NCI-H1417 treated with DMSO at 0.1 percent for 48 hours (cell line): ENCODE results near the gene SASH3.

Source experiments
- DNase-seq: peaks from one replicate; lab custom pipeline; 2025; lab: John Stamatoyannopoulos, UW

SASH3 gene

DNA sequence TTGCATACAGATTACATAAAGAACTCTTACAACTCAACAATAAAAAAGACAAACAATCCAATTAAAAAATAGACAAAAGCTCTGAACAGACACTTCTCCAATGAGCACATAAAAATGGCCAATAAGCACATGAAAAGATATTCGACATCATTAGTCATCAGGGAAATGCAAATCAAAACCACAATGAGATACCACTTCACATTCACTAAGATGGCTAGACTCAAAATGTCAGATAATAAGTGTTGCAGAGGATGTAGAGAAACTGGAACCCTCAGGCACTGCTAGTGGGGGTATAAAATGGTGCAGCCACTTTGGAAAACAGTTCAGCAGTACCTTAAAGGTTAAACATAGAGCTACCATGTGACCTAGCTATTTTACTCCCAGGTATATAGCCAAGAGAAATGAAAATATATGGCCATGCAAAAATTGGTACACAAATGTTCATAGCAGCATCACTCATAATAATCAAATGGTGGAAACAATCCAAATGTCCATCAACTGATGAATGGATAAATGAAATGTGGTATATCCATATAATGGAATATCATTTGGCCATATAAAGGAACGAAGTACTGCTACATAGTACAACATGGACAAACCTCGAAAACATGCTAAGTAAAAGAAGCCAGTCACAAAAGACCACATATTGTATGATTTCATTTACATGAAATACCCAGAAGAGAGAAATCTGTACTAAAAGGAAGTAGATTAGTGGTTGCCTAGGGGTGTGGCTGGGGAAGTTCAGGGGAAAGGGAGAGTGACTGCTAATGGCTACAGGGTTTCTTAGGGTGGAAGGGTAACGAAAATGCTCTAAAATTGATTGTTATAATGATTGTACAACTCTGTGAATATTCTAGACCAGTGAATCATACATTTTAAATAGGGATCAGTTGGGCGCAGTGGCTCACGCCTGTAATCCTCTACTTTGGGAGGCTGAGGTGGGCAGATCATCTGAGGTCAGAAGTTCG is 29.4 kb downstream of the SASH3 start:
- DNase-seq: no peak

DNA sequence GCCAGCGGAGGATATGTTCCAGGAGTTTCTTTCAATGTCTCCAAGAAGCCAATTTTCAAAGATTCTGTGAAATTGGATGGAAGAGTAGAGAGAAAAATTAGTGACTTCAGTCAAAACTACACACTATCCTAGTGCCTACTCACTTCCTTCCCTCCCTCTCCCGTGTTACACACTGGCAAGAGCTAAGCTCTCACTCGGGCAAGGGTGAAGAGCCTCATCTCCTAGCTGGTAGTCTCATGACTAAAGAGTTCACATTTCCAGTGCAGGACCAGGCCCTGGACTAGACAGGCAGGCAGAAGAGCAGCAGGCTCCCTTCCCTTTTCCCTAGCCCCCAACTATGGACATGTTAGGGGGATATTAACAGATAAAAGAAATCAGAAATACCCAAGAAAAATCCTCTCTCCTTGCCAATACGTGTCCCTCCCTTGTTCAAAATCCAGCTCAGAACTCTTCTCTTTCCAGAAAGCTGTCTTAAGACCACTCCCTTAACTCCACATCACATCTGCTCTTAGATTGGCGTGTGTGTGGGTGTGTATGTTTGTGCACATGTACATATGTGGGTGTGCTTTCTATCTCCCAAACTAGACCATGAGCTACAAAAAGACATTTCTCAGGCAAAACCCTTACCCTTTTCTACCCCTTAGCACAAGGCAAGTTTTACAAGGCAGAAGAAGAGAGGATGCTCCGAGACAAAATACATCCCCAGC is 34.1 kb downstream of the SASH3 start:
- no peak for DNase-seq

GRCh38 chrX:129818123-129818522 is 38.4 kb downstream of the SASH3 start:
- DNase-seq: no peak

DNA sequence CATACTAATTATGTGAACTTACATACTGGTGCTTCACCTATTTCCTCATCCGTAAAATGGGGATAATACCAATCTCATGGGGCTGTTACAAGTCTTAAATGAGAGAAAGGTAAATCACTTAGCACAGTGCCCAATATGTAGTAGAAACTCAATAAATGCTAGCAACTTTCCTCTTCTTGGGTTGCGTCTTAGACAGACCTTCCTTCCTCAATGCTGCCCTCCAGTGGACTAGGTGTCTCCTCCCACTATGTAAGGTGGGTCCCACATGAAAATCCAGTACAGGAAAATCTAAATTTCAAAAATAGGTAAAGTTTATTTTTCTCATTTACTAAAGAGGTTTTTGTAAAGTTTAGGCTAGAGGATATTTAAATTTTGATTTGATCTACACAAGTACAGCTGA is 43.4 kb downstream of the SASH3 start:
- DNase-seq: no peak

GRCh38 chrX:129823522-129823921 is 43.8 kb downstream of the SASH3 start:
- DNase-seq: no peak

- DNase-seq: no peak
Measured at GRCh38 chrX:129824620-129825019, 44.9 kb downstream of the SASH3 start.

GRCh38 chrX:129825746-129826505 is 46.2 kb downstream of the SASH3 start:
- DNase-seq: no peak

- no peak for DNase-seq
Measured at GRCh38 chrX:129830494-129830893, 50.7 kb downstream of the SASH3 start.

DNA sequence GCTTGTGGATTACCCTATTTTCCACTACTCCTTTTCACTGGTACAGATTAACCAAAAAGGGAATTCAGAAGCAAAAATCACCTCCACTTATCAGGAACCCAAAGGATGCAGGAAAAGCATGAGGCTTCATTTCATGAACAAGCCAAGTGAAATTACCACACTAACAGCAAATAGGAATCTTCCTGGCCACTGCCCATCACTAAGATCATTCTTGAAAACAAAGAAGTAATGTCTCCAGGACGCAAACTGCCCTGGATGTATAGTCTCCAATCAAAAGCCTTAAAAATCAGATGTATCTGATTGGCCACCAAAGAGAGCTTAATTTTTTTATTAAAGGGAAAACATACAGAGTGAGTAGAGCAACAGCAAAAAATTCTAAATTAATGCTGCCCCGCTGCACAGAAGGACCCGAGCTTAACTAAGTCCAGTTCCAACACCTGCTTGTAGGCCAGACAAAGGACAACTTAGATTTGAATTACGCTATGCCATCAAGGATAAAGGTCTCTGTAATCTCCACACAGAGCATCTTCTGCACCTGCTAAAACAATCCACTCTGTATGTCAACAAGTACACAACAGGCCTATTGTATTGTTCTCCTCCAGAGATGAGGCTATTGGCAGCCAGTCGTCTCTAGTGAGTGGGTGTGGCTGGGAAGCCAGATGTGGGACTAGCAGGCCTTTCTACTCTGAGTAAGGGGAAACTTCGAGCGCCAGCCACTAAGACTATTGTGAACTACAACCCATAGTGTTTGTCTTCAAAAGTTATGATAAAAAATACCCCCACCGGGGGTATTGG is 51.5 kb downstream of the SASH3 start:
- no peak for DNase-seq

DNA sequence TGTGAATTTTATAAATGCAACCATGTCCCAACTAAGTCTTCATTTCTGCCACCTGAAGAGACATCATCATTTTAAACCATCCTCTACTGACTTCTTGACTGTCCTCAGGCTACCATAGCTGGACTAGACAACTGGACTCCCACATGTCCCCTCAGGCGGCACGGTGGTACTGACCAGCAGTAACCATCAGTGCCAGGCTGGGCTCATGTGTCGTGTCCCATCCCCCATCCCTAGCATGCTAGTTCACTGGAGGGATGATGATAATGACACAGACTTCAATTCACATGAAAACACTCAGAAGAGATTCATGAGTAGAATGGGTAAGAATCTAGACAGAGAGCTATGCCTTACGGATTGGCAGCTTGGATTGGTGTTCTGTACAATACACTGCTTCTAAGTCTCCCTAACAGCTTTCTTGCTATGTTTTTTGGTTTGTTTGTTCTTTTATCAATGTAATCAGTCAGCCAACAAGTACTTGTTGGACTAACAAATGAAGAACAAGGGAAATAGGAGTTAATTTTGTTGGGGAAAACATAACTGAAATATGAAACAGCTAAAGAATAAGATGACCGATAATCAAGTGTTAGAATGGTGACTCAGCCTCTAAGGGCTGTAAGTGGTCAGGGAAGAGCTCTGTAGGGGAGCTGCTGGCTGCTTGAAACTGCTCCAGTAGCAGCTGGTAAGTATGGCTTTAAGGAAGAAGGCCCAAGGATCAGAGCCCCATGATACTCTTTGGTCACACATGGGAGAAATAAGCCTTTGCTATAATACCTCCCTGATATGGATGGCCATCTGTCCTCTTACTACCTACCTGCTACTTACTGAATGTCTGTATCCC is 53.6 kb downstream of the SASH3 start:
- DNase-seq: no peak

DNA sequence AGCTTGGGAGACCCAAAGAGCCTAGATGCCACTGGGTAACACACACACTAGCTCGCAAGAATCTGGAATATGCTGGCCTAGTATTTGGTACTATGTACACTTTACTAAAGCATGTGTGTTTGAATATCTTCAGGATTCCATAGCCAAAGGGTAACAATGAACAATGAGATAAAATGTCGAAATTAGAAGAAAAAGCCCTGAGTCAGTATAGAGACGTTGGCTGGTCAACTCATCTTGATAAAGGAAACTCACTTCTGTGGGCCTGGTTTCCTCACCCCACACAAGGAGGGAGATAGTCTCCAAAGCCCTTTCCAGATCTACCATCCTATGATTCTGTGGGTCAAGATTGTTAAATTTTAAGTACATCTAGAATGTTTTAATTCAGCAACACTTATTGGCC is 57.1 kb downstream of the SASH3 start:
- no peak for DNase-seq

DNA sequence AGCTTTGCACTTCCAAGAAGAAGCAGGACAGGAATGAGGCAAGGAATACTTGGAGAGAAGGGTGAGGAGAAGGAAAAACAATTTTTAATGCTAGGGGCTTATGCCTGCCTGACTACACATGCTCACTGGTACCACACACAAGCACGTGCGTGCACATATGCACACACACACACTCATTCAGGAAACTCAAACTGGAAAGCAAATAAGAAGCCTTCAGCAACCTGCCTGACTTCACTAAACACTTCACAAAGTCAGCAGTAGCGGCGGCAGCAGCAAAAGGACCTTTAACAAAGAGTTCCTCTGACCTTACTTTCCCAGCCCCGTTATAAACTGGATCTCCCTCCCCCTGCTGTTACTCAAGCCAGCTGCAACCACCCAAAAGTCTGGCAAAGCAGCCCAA is 60.6 kb downstream of the SASH3 start:
- no peak for DNase-seq

GRCh38 chrX:129842510-129843208 is 62.9 kb downstream of the SASH3 start:
- no peak for DNase-seq

DNA sequence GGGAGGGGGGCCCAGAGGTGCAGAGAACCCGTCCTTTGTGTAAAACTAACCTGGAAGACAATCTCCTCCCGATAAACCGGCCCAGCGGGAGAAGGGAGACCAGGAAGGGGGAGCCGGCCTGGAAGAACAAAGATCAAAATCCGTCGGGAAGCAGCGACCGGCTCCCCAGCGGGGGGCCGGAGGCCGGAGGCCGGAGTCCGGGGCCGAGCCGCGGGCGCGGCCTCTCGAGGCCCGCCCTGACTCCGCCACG is 63.4 kb downstream of the SASH3 start:
- no peak for DNase-seq

DNA sequence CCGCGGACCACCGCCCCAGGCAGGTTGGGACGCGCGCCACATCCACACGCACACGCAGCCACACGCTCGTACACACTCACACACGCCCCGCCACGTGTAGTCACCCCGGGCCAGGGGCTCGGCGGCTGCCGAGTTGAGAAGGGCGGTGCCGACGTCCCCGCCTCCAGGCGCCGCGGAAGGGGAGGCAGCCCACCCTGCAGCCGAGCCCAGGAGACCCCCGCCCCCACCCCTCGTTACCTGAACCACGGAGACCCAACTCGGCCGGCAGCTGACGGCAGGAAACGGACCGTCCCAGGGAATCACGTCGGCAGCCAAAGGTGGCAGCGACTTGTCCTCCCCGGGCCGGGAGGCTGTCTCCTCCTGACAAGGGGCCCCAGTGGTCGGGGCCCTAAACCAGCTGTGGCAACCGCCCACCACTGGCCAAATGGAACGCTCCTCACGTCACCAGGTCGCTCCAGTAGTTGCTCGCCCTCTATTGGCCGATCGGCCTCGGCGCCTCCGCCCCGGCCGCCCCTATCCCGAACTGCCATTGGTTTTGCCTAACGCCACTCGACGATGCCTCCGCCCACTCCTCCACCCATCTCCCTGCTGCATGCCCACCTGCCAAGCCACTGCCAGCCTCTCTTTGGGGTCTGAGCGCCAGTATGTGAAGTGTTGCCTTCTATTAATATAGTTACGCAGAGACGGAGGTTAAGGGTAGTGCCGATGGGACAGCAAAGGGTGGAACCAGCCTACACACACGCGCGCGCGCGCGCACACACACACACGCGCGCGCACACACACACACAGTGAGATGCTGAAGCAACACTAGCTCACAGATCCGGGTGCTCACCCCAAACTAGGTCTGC is 63.9 kb downstream of the SASH3 start, which contains the start of gene ZDHHC9:
Gene ZDHHC9, minus strand, starts transcription at position 428 of the 848 bp plus-strand sequence. CDS start 1,941 bp downstream, outside the sequence.
- peak; percentile 43 for DNase-seq
